Panc1 (cell line): ENCODE data around the gene PARVB.

Experiments
- POLR2AphosphoS5 ChIP-seq: IDR thresholded peaks from 2 replicates; pipeline ENCODE4 v1.6.1; 2012; ENCODE audit warnings: mild to moderate bottlenecking, low read depth, low read length, moderate library complexity
- SIN3A ChIP-seq: IDR thresholded peaks from 2 replicates; pipeline ENCODE4 v1.6.1; 2012; ENCODE audit warnings: low read depth, mild to moderate bottlenecking, low read length, moderate library complexity, borderline replicate concordance; ENCODE audit not compliant: insufficient read depth
- TF ChIP-seq, protein P1 (sequence below): fragments of 450-650 bp; IDR thresholded peaks from 2 replicates; pipeline ENCODE4 v1.5.1; 2017; ENCODE audit warnings: mild to moderate bottlenecking

DNA sequence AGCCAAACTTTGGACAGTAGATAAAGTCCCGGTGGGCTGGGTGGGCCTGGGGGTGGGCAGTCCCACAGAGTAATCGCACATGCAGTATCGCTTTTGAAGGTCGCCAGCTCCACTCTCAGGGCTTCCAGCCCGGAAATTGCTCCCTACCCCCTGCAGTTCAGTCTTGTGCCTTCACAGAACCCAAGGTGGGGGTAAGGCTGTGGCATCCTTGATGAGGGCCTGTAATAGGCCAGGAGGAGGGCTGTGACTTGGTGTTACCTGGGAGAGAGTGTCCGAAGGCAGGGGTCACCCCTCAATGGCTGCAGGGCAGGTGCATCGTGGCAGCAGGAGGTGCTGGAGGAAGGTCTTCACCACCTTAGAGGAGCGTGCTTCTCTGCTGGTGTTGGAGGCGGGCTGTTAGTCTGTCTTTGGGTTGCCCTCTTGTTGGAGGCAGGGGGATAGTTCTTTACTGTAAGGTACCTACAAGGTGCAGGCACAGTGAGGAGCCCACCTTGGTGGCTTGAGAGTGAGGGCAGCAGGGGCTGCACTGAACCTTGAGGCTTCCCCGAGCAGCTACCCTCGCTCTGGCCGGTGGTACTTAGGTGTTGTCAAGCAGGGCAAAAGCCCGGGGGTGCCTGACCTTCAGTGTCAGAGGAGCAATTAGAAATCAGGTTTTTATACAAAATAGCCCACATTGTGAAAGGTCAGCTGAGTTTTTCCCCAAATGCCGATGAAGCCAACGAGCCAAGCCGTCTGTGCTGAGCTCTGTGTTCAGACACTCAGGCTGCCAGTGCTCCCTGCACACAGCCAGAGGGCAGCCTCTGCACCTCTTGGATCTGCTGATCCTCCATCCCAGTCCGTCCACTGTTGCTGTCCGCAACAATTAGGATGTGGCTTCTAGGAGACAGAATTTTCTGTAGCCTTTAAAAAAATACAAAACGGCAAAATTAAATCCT is 47.0 kb upstream of the PARVB start:
- TF ChIP-seq, protein P1, sequence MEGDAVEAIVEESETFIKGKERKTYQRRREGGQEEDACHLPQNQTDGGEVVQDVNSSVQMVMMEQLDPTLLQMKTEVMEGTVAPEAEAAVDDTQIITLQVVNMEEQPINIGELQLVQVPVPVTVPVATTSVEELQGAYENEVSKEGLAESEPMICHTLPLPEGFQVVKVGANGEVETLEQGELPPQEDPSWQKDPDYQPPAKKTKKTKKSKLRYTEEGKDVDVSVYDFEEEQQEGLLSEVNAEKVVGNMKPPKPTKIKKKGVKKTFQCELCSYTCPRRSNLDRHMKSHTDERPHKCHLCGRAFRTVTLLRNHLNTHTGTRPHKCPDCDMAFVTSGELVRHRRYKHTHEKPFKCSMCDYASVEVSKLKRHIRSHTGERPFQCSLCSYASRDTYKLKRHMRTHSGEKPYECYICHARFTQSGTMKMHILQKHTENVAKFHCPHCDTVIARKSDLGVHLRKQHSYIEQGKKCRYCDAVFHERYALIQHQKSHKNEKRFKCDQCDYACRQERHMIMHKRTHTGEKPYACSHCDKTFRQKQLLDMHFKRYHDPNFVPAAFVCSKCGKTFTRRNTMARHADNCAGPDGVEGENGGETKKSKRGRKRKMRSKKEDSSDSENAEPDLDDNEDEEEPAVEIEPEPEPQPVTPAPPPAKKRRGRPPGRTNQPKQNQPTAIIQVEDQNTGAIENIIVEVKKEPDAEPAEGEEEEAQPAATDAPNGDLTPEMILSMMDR: no peak
- no peak for TF ChIP-seq SIN3A
- no peak for TF ChIP-seq POLR2AphosphoS5
